ENCODE results near the gene SERINC2. TPM values are rescaled to one million over a fixed set of nuclear protein-coding genes. Genes with fewer than 3 reads are reported as not detected.
"Not testable (repeated sequence)": the region's sequence is repeated elsewhere in the genome, so short reads cannot be mapped to it uniquely, and the experiment has no call there.

SERINC2 gene
- total and polyA plus RNA-seq, 2 experiments from 2014 or later: 8.1 to 14.7 TPM

GRCh38 chr1:31473508-31473907 lies 60.5 kb downstream of the SERINC2 start:
- not testable (repeated sequence) for H3K27ac ChIP-seq; DNase-seq (ENCODE audit: low read depth in 1 of 2, low spot score in 1 of 2); H3K27me3 ChIP-seq; H3K4me3 ChIP-seq; H3K4me1 ChIP-seq (ENCODE audit: low read depth); H3K36me3 ChIP-seq; H3K9me3 ChIP-seq (ENCODE audit: low read depth)

GRCh38 chr1:31474567-31474966 lies 61.6 kb downstream of the SERINC2 start:
- H3K27ac ChIP-seq; H3K4me3 ChIP-seq; H3K9me3 ChIP-seq (ENCODE audit: low read depth); H3K4me1 ChIP-seq (ENCODE audit: low read depth); H3K36me3 ChIP-seq; DNase-seq (ENCODE audit: low read depth in 1 of 2, low spot score in 1 of 2); H3K27me3 ChIP-seq: not testable (repeated sequence)

GRCh38 chr1:31476891-31477846 lies 64.2 kb downstream of the SERINC2 start:
- Histone ChIP-seq H3K27ac (no peak overlapping the region), H3K4me1 (ENCODE audit: low read depth) (no peaks in the 10 kb centered on the region), H3K27me3 (no peaks in the 10 kb centered on the region), H3K9me3 (ENCODE audit: low read depth) (no peaks in the 10 kb centered on the region), H3K36me3 (no peaks in the 10 kb centered on the region), H3K4me3 (no peak overlapping the region)
- DNase-seq (ENCODE audit: low read depth in 1 of 2, low spot score in 1 of 2): no peak
- TF ChIP-seq CTCF (IDR thresholded peaks at IDR 0.05; ENCODE audit: low read depth, low read length): no peak

- H3K9me3 ChIP-seq (ENCODE audit: low read depth): no peaks in the 10 kb centered on the region
- no peak overlapping the region for H3K27ac ChIP-seq
- no peak for DNase-seq (ENCODE audit: low read depth in 1 of 2, low spot score in 1 of 2)
- no peaks in the 10 kb centered on the region for H3K4me1 ChIP-seq (ENCODE audit: low read depth)
- no peaks in the 10 kb centered on the region for H3K27me3 ChIP-seq
- H3K4me3 ChIP-seq: no peak overlapping the region
- no peak for TF ChIP-seq CTCF (IDR thresholded peaks at IDR 0.05; ENCODE audit: low read depth, low read length)
- no peaks in the 10 kb centered on the region for H3K36me3 ChIP-seq
Measured at GRCh38 chr1:31478167-31478566, 65.2 kb downstream of the SERINC2 start.

GRCh38 chr1:31479811-31480210 lies 66.8 kb downstream of the SERINC2 start:
- H3K36me3 ChIP-seq: no peaks in the 10 kb centered on the region
- DNase-seq (ENCODE audit: low read depth in 1 of 2, low spot score in 1 of 2): peak in 1 of 2 donors; percentile 64

GRCh38 chr1:31480426-31480825 lies 67.4 kb downstream of the SERINC2 start:
- H3K4me3 ChIP-seq; DNase-seq (ENCODE audit: low read depth in 1 of 2, low spot score in 1 of 2); H3K9me3 ChIP-seq (ENCODE audit: low read depth); H3K27me3 ChIP-seq; H3K36me3 ChIP-seq; H3K27ac ChIP-seq; H3K4me1 ChIP-seq (ENCODE audit: low read depth): not testable (repeated sequence)

More at GRCh38 chr1:31479811-31480210, 66.8 kb downstream of the SERINC2 start:
- no peak overlapping the region for H3K4me3 ChIP-seq
- no peak overlapping the region for H3K27ac ChIP-seq
- H3K9me3 ChIP-seq (ENCODE audit: low read depth): no peaks in the 10 kb centered on the region
- no peaks in the 10 kb centered on the region for H3K4me1 ChIP-seq (ENCODE audit: low read depth)
- no peak for TF ChIP-seq CTCF (IDR thresholded peaks at IDR 0.05; ENCODE audit: low read depth, low read length)
- no peaks in the 10 kb centered on the region for H3K27me3 ChIP-seq

- H3K4me3 ChIP-seq: no peak overlapping the region
- H3K9me3 ChIP-seq (ENCODE audit: low read depth): no peaks in the 10 kb centered on the region
- H3K27ac ChIP-seq: no peak overlapping the region
- TF ChIP-seq CTCF (IDR thresholded peaks at IDR 0.05; ENCODE audit: low read depth, low read length): no peak
- no peaks in the 10 kb centered on the region for H3K36me3 ChIP-seq
- H3K27me3 ChIP-seq: no peaks in the 10 kb centered on the region
- no peaks in the 10 kb centered on the region for H3K4me1 ChIP-seq (ENCODE audit: low read depth)
- no peak for DNase-seq (ENCODE audit: low read depth in 1 of 2, low spot score in 1 of 2)
Measured at GRCh38 chr1:31482482-31483011, 69.5 kb downstream of the SERINC2 start.

Data from cardiac muscle cell (in vitro differentiated cells and primary cell).